Measurements from ENCODE around the gene C4orf51.

The C4orf51 gene

DNA sequence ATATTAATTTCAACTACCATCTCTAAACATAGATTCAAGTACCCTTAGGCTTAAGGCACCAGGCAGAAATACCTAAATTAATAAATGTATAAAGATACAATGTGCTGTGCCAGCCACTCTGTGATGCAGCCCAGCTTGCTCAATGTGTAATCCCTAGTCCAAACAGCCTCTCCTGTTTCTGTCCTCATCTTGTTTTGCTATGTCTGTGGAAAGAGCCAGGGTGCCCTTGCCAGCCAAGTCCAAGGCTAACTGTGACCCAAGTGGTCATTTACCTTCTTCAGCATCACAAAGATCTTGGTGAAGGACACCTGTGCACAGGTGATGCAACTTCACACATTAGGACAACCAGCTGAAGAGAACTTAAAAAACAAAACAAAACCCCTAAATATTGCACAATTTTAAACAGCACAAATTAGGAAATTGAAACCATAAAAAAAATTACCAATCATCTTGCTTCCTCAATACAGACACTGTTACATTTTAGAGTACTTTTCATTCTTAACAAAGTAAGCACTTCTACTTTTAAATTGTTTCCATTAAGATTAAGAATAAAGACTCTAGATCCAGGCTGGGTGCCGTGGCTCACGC is 89.6 kb downstream of the C4orf51 start:
- H3K4me3 ChIP-seq (replicated peaks; ENCODE audit: low read depth, low read length): no peak overlapping the region
- TF ChIP-seq, protein P1, sequence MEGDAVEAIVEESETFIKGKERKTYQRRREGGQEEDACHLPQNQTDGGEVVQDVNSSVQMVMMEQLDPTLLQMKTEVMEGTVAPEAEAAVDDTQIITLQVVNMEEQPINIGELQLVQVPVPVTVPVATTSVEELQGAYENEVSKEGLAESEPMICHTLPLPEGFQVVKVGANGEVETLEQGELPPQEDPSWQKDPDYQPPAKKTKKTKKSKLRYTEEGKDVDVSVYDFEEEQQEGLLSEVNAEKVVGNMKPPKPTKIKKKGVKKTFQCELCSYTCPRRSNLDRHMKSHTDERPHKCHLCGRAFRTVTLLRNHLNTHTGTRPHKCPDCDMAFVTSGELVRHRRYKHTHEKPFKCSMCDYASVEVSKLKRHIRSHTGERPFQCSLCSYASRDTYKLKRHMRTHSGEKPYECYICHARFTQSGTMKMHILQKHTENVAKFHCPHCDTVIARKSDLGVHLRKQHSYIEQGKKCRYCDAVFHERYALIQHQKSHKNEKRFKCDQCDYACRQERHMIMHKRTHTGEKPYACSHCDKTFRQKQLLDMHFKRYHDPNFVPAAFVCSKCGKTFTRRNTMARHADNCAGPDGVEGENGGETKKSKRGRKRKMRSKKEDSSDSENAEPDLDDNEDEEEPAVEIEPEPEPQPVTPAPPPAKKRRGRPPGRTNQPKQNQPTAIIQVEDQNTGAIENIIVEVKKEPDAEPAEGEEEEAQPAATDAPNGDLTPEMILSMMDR (IDR thresholded peaks at IDR 0.05; ENCODE audit: insufficient read depth, low read length, poor library complexity, severe bottlenecking): no peak
- peaks cover 20% of the 10 kb centered on the region for H3K36me3 ChIP-seq (ENCODE audit: control insufficient read depth, insufficient read depth, low read length)
- H3K27me3 ChIP-seq (replicated peaks; ENCODE audit: control insufficient read depth, insufficient read depth, low read length): no peaks in the 10 kb centered on the region
- DNase-seq (ENCODE audit: extremely low read depth, insufficient read length): no peak

DNA sequence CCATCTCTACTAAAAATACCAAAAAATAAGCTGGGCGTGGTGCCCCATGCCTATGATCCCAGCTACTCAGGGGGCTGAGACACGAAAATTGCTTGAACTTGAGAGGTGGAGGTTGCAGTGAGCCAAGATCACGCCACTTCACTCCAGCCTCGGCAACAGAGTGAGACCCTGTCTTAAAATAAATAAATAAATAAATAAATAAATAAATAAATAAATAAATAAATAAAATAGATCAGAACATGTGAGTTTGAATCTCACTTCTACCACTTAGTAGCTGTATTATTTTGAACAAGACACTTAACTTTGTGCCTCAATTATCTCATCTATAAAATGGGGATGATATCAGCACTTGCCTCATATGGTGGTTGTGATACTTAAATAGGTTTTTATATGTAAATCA is 90.2 kb downstream of the C4orf51 start:
- DNase-seq (ENCODE audit: extremely low read depth, insufficient read length): no peak
- TF ChIP-seq, protein P1 (IDR thresholded peaks at IDR 0.05; ENCODE audit: insufficient read depth, low read length, poor library complexity, severe bottlenecking): no peak
- Histone ChIP-seq H3K36me3 (ENCODE audit: control insufficient read depth, insufficient read depth, low read length) (peaks cover 15% of the 10 kb centered on the region), H3K27me3 (replicated peaks; ENCODE audit: control insufficient read depth, insufficient read depth, low read length) (no peaks in the 10 kb centered on the region), H3K4me3 (replicated peaks; ENCODE audit: low read depth, low read length) (no peak overlapping the region)

DNA sequence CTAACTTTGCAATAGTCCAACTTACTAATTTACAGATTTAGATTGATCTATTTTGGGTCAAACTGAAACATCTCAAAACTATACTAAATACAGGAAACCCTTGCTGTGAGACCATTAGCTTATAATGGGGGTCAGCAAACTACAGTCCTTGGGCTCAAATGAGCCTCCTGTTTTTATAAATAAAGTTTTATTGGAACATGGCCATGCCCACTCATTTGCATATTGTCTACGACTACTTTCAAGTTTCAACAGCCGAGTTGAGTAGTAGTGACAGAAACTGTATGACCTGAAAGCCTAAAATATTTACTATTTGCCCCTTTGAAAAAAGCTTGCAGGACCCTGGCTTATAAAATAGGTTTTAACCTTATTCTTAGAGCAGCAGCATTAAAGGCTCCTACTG is 92.4 kb downstream of the C4orf51 start:
- Histone ChIP-seq H3K4me3 (replicated peaks; ENCODE audit: low read depth, low read length) (no peak overlapping the region), H3K36me3 (ENCODE audit: control insufficient read depth, insufficient read depth, low read length) (peaks cover 9% of the 10 kb centered on the region), H3K27me3 (replicated peaks; ENCODE audit: control insufficient read depth, insufficient read depth, low read length) (no peaks in the 10 kb centered on the region)
- no peak for DNase-seq (ENCODE audit: extremely low read depth, insufficient read length)
- TF ChIP-seq, protein P1 (IDR thresholded peaks at IDR 0.05; ENCODE audit: insufficient read depth, low read length, poor library complexity, severe bottlenecking): no peak

DNA sequence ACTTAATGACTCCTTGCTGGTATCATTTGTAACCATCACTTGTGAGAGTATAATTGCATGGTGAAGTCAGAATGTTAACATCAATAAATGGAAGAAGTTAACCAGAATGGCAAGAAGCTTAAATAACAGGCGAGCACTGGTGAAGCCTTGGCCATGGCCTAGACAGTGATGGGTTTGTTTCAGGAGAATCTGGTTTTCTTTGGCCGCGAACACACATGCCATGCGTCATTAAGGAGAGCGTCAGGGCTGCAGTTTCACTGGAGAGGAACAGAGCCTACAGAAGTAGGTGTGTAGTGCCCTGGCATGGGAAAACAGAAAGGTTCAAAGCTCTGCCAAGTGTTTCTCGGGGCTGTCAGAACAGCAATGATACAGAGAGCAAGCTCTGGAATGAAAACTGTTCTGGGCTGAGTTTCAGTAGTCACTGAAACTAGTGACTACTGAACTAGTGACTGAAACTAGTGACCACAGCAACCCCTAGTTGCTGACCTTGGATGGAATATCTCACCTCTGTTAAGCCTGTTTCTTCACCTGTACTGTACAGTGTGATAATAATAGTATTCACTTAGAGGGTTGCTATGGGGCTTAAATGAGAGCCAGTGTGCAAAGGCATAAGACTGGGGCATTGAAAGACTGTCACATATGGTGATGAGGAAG is 93.8 kb downstream of the C4orf51 start:
- H3K36me3 ChIP-seq (ENCODE audit: control insufficient read depth, insufficient read depth, low read length): peaks cover 9% of the 10 kb centered on the region

DNA sequence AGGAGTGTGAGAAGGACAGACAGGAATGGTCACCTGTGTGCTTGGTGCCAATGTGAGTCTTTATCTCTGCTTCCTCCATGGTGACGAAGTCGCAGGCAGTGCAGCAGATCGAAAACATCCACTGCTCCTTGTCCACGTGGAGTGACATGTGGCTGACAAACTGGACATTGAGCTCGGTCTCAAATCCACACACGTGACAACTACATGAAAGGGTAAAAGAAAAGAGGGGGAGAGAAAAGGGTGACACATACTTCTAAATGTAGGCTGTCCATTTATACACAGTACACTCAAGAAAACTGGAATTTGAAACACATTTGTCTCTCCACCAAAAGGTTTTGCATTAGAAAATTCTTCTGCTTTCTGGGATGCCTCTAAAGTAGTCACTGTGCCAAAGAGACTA is 94.5 kb downstream of the C4orf51 start:
- H3K4me3 ChIP-seq (replicated peaks; ENCODE audit: low read depth, low read length): no peak overlapping the region
- no peaks in the 10 kb centered on the region for H3K27me3 ChIP-seq (replicated peaks; ENCODE audit: control insufficient read depth, insufficient read depth, low read length)
- H3K36me3 ChIP-seq (ENCODE audit: control insufficient read depth, insufficient read depth, low read length): peaks cover 9% of the 10 kb centered on the region
- TF ChIP-seq, protein P1 (IDR thresholded peaks at IDR 0.05; ENCODE audit: insufficient read depth, low read length, poor library complexity, severe bottlenecking): no peak
- DNase-seq (ENCODE audit: extremely low read depth, insufficient read length): no peak

More for the DNA sequence above, 93.8 kb downstream of the C4orf51 start:
- H3K27me3 ChIP-seq (replicated peaks; ENCODE audit: control insufficient read depth, insufficient read depth, low read length): no peaks in the 10 kb centered on the region
- TF ChIP-seq, protein P1 (IDR thresholded peaks at IDR 0.05; ENCODE audit: insufficient read depth, low read length, poor library complexity, severe bottlenecking): no peak
- no peak for DNase-seq (ENCODE audit: extremely low read depth, insufficient read length)
- H3K4me3 ChIP-seq (replicated peaks; ENCODE audit: low read depth, low read length): no peak overlapping the region

All from GM06990 (cell line).